ENCODE measurements around the gene DNAH8. TPM values are rescaled to one million over a fixed set of nuclear protein-coding genes. Genes with fewer than 3 reads are reported as not detected.

DNAH8 gene
- total RNA-seq, 1 experiment from 2014 or later: 0.15 TPM

DNA sequence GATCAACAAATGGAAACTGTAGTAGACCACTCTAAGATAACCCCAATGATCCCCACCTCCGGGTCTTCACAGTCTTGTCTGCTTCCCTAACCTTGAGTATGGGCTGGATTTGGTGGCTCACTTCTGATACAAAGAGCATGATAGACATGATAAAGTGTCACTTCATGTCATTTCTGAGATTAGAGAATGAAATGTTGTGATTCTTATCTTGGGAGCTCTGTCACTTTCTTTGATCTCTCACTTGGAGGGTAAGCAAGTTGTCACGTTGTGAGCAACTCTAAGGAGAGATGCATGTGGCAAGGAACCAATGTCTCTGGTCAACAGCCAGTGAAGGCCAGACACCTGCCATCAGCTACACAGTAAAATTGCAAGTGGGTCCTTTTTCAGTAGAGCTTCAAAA is 9.2 kb upstream of the DNAH8 start:
- H3F3A ChIP-seq (ENCODE audit: low read length, unreplicated experiment): no peaks in the 10 kb centered on the region
- intact Hi-C loops (cut with micrococcal nuclease): no loop called here
- no peaks in the 10 kb centered on the region for H3K27me3 ChIP-seq (ENCODE audit: low read length)
- H3K27ac ChIP-seq (ENCODE audit: low read length): no peak overlapping the region
- TF ChIP-seq EZH2phosphoT487 (IDR thresholded peaks at IDR 0.05; ENCODE audit: borderline replicate concordance, low read length): no peak
- TF ChIP-seq, protein P1, sequence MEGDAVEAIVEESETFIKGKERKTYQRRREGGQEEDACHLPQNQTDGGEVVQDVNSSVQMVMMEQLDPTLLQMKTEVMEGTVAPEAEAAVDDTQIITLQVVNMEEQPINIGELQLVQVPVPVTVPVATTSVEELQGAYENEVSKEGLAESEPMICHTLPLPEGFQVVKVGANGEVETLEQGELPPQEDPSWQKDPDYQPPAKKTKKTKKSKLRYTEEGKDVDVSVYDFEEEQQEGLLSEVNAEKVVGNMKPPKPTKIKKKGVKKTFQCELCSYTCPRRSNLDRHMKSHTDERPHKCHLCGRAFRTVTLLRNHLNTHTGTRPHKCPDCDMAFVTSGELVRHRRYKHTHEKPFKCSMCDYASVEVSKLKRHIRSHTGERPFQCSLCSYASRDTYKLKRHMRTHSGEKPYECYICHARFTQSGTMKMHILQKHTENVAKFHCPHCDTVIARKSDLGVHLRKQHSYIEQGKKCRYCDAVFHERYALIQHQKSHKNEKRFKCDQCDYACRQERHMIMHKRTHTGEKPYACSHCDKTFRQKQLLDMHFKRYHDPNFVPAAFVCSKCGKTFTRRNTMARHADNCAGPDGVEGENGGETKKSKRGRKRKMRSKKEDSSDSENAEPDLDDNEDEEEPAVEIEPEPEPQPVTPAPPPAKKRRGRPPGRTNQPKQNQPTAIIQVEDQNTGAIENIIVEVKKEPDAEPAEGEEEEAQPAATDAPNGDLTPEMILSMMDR (conservative IDR thresholded peaks at IDR 0.05; ENCODE audit: low read depth, low read length): no peak
- TF ChIP-seq EZH2 (IDR thresholded peaks at IDR 0.05; ENCODE audit: low read length, unreplicated experiment): no peak
- H3K4me1 ChIP-seq (ENCODE audit: insufficient read depth, low read length): no peaks in the 10 kb centered on the region; the same call in 1 of the 2 replicates
- H3K9ac ChIP-seq (ENCODE audit: low read length): no peak overlapping the region
- H3K4me3 ChIP-seq (ENCODE audit: low read length): no peak overlapping the region
- no peak overlapping the region for H3K4me2 ChIP-seq (ENCODE audit: low read length)
- H3K79me2 ChIP-seq (ENCODE audit: low read length): peaks cover 20% of the 10 kb centered on the region
- DNase-seq: no peak
- H4K20me1 ChIP-seq (ENCODE audit: low read length): no peaks in the 10 kb centered on the region
- H3K9me3 ChIP-seq (ENCODE audit: low read length): no peaks in the 10 kb centered on the region
- peaks cover 7% of the 10 kb centered on the region; the same call in 1 of the 2 replicates for H3K36me3 ChIP-seq (ENCODE audit: low read depth, low read length)
- CTCF ChIA-PET: no interaction called here
- no peak for ATAC-seq
- H3K9me2 ChIP-seq (replicated peaks; ENCODE audit: low read length): no peaks in the 10 kb centered on the region
- H2AFZ ChIP-seq (ENCODE audit: low read length): no peak overlapping the region
- POLR2A ChIA-PET (ENCODE audit: unreplicated experiment): no interaction called here
- BruUV-seq (replicated peaks): no TSS peak

DNA sequence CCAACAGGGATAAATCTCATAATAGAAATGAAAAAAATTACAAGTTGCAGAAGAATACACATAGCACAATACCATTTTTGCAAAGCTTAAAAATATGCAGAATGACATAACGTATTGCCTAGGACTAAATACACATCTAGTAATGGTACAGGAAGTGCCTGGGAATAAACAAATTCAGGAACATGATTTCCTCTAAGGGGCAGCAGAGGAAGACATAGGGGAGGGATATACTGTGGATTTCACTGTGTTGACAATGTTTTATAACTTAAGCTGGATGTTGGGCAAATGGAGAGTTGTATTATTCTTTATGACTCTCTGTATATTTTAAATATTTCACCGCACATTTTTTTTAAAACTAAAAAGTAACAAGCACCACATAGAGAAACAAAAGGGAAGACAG is 6.6 kb upstream of the DNAH8 start:
- Histone ChIP-seq H4K20me1 (ENCODE audit: low read length) (no peaks in the 10 kb centered on the region), H3K9me3 (ENCODE audit: low read length) (no peaks in the 10 kb centered on the region), H2AFZ (ENCODE audit: low read length) (no peak overlapping the region), H3K4me2 (ENCODE audit: low read length) (no peak overlapping the region), H3K9ac (ENCODE audit: low read length) (no peak overlapping the region), H3K4me1 (ENCODE audit: insufficient read depth, low read length) (peaks cover 5% of the 10 kb centered on the region; the same call in 1 of the 2 replicates), H3K9me2 (replicated peaks; ENCODE audit: low read length) (no peaks in the 10 kb centered on the region), H3K36me3 (ENCODE audit: low read depth, low read length) (no peaks in the 10 kb centered on the region), H3K27me3 (ENCODE audit: low read length) (no peaks in the 10 kb centered on the region), H3F3A (ENCODE audit: low read length, unreplicated experiment) (no peaks in the 10 kb centered on the region), H3K4me3 (ENCODE audit: low read length) (no peak overlapping the region), H3K27ac (ENCODE audit: low read length) (no peak overlapping the region), H3K79me2 (ENCODE audit: low read length) (no peaks in the 10 kb centered on the region)
- ATAC-seq (peak; percentile 55), DNase-seq (no peak)
- TF ChIP-seq EZH2 (IDR thresholded peaks at IDR 0.05; ENCODE audit: low read length, unreplicated experiment): no peak
- TF ChIP-seq EZH2phosphoT487 (IDR thresholded peaks at IDR 0.05; ENCODE audit: borderline replicate concordance, low read length): no peak
- TF ChIP-seq, protein P1 (conservative IDR thresholded peaks at IDR 0.05; ENCODE audit: low read depth, low read length): no peak
- POLR2A ChIA-PET (ENCODE audit: unreplicated experiment): no interaction called here
- BruUV-seq (replicated peaks): no TSS peak
- CTCF ChIA-PET: no interaction called here
- intact Hi-C loops (cut with micrococcal nuclease): no loop called here

DNA sequence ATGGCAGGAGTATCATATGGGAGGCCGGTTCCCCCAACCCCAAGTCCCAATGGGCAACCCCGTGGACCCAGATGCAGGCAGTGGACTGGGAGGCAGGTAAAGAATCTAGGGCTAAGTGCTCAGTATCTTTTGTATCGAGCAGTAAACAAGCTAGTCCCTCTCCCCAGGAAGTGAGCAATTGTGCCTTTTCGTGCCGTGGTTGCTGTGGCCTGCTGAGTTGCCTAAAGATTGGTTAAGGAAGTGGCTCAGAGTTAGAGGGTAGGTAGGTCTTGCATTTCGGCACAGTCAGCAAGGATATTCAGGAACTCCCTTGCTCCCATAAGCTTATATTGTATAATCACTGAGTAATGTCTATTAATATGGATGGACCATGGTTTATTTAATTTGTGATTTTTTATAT is 1.3 kb upstream of the DNAH8 start:
- Histone ChIP-seq H3K9ac (ENCODE audit: low read length) (no peak overlapping the region), H3F3A (ENCODE audit: low read length, unreplicated experiment) (no peaks in the 10 kb centered on the region), H3K4me3 (ENCODE audit: low read length) (no peak overlapping the region), H3K9me3 (ENCODE audit: low read length) (no peaks in the 10 kb centered on the region), H3K36me3 (ENCODE audit: low read depth, low read length) (no peaks in the 10 kb centered on the region), H3K4me1 (ENCODE audit: insufficient read depth, low read length) (peaks cover 21% of the 10 kb centered on the region), H3K27ac (ENCODE audit: low read length) (peak overlapping the region; percentile 61), H3K4me2 (ENCODE audit: low read length) (peak overlapping the region; percentile 41), H3K9me2 (replicated peaks; ENCODE audit: low read length) (no peaks in the 10 kb centered on the region), H2AFZ (ENCODE audit: low read length) (peak overlapping the region; percentile 45), H3K27me3 (ENCODE audit: low read length) (no peaks in the 10 kb centered on the region), H3K79me2 (ENCODE audit: low read length) (no peaks in the 10 kb centered on the region), H4K20me1 (ENCODE audit: low read length) (no peaks in the 10 kb centered on the region)
- DNase-seq (peak; percentile 80), ATAC-seq (peak; percentile 93)
- ChIA-PET POLR2A (ENCODE audit: unreplicated experiment) (interaction anchor here (0.6 to 0.7 kb wide), 2 partner anchors 10 to 142 kb away, joined by 7 to 8 read pairs; no protein-coding TSS in a partner anchor), CTCF (interaction anchor here (1.0 kb wide), 1 partner anchor 60 kb away, joined by 4 read pairs; no protein-coding TSS in a partner anchor)
- TF ChIP-seq, protein P1 (conservative IDR thresholded peaks at IDR 0.05; ENCODE audit: low read depth, low read length): no peak
- TF ChIP-seq EZH2phosphoT487 (IDR thresholded peaks at IDR 0.05; ENCODE audit: borderline replicate concordance, low read length) (no peak), EZH2 (IDR thresholded peaks at IDR 0.05; ENCODE audit: low read length, unreplicated experiment) (no peak)
- no TSS peak for BruUV-seq (replicated peaks)
- intact Hi-C loops (cut with micrococcal nuclease): no loop called here
